GM12878 (cell line): ENCODE results near the gene KLHDC8A. TPM values are rescaled to one million over a fixed set of nuclear protein-coding genes. Genes with fewer than 3 reads are reported as not detected.

Source experiments
- ATAC-seq: fragments of 200-7000 bp; cut with Tn5 transposase; 3 replicates; pipeline ENCODE4 v1.9.1; 2020; ENCODE audit warnings: mild to moderate bottlenecking, moderate library complexity
- BruUV-seq: library from RNA; stranded (reverse); fragments of 400-500 nt; replicated peaks from 2 replicates; lab custom pipeline; 2021; lab: Mats Ljungman, UMichigan
- CTCF ChIA-PET: fragments of 300-600 bp; sonication (Branson Sonifier 250); formaldehyde crosslinking; extraction: SDS; loops from one replicate; lab custom pipeline; 2021; ENCODE audit warnings: inconsistent platforms; lab: Yijun Ruan, JAX
- POLR2A ChIA-PET: fragments of 350-600 bp; formaldehyde crosslinking; extraction: SDS; loops from one replicate; lab custom pipeline; 2021; ENCODE audit warnings: inconsistent platforms; lab: Charles Lee
- RAD21 ChIA-PET: fragments of 300-600 bp; sonication (Branson Sonifier 250); formaldehyde crosslinking; loops from one replicate; lab custom pipeline; 2023; ENCODE audit warnings: antibody characterized with exemption; ENCODE audit not compliant: unreplicated experiment; lab: Charles Lee
- SMC1A ChIA-PET: fragments of 300-600 bp; sonication (Branson Sonifier 250); formaldehyde crosslinking; loops from one replicate; lab custom pipeline; 2023; ENCODE audit not compliant: unreplicated experiment, uncharacterized antibody; lab: Charles Lee
- DNase-seq: peaks from one replicate; pipeline ENCODE4 v3.0.0-alpha.2; 2011; ENCODE audit warnings: low read depth, low spot score
- FAIRE-seq: peaks from 3 replicates; lab custom pipeline; 2011; peaks lifted over from hg19 to GRCh38; lab: Jason Lieb, UNC
- H2AFZ ChIP-seq: 2 replicates; pipeline ENCODE4 v1.6.0; 2011; ENCODE audit warnings: low read depth, low read length, control low read depth; ENCODE audit not compliant: control insufficient read depth
- H3K27ac ChIP-seq: 2 replicates; pipeline ENCODE4 v1.5.1; 2011; ENCODE audit warnings: control low read depth; ENCODE audit not compliant: control insufficient read depth, insufficient read depth
- H3K27me3 ChIP-seq, 2 experiments: replicated peaks in 1 of 2; 2 replicates each; pipeline versions ENCODE4 v1.6.0 to v1.6.1; 2011; ENCODE audit warnings: low read length in 1 of 2; ENCODE audit not compliant: control insufficient read depth in 2 of 2, insufficient read depth in 2 of 2
- H3K36me3 ChIP-seq, 2 experiments: 2 replicates each; pipeline ENCODE4 v1.5.1; 2011; ENCODE audit warnings: low read length in 1 of 2; ENCODE audit not compliant: control insufficient read depth in 2 of 2, insufficient read depth in 2 of 2
- H3K4me1 ChIP-seq: 2 replicates; pipeline ENCODE4 v1.6.1; 2011; ENCODE audit warnings: mild to moderate bottlenecking, low read length, moderate library complexity, mixed read lengths; ENCODE audit not compliant: control insufficient read depth, insufficient read depth
- H3K4me2 ChIP-seq: 2 replicates; pipeline ENCODE4 v1.6.0; 2011; ENCODE audit warnings: control low read depth; ENCODE audit not compliant: control insufficient read depth, insufficient read depth
- H3K4me3 ChIP-seq: fragments of 200-600 bp; sonication (generic); 2 replicates; pipeline ENCODE4 v1.5.1; 2016
- H3K79me2 ChIP-seq: 2 replicates; pipeline ENCODE4 v1.6.0; 2011; ENCODE audit warnings: low read length; ENCODE audit not compliant: control insufficient read depth, insufficient read depth
- H3K9ac ChIP-seq: 2 replicates; pipeline ENCODE4 v1.8.0; 2011; ENCODE audit warnings: low read length, control low read depth, mixed read lengths; ENCODE audit not compliant: control insufficient read depth, insufficient read depth
- H3K9me3 ChIP-seq: replicated peaks from 3 replicates; pipeline ENCODE4 v1.5.1; 2011; ENCODE audit warnings: mild to moderate bottlenecking, low read length; ENCODE audit not compliant: control insufficient read depth, insufficient read depth
- H4K20me1 ChIP-seq: 2 replicates; pipeline ENCODE4 v1.6.0; 2011; ENCODE audit not compliant: control insufficient read depth, insufficient read depth
- ATF3 ChIP-seq: IDR thresholded peaks from 2 replicates; pipeline ENCODE4 v1.6.1; 2011; ENCODE audit warnings: low read depth, mild to moderate bottlenecking, low read length, moderate library complexity, borderline replicate concordance; ENCODE audit errors: extremely low read depth
- EED ChIP-seq: sonication (generic); IDR thresholded peaks from 2 replicates; pipeline ENCODE4 v1.6.1; 2016; ENCODE audit warnings: antibody characterized with exemption, low read depth
- HDAC2 ChIP-seq: fragments of 200-600 bp; sonication (generic); IDR thresholded peaks from 2 replicates; pipeline ENCODE4 v1.6.1; 2017
- IKZF1 ChIP-seq: fragments of 450-650 bp; conservative IDR thresholded peaks from 2 replicates; pipeline ENCODE4 v1.6.1; 2017; ENCODE audit warnings: antibody characterized with exemption, mild to moderate bottlenecking
- RAD21 ChIP-seq: IDR thresholded peaks from 2 replicates; pipeline ENCODE4 v1.6.1; 2011; ENCODE audit warnings: mild to moderate bottlenecking, low read depth, low read length, moderate library complexity; ENCODE audit not compliant: insufficient read depth
- SMAD1 ChIP-seq: fragments of 450-650 bp; IDR thresholded peaks from 2 replicates; pipeline ENCODE4 v1.6.1; 2018; ENCODE audit warnings: mild to moderate bottlenecking, low read depth; ENCODE audit not compliant: partially characterized antibody
- ZSCAN29 ChIP-seq: fragments of 450-650 bp; IDR thresholded peaks from 2 replicates; pipeline ENCODE4 v1.6.1; 2017; ENCODE audit warnings: mild to moderate bottlenecking, moderate library complexity
- WGBS: methylation state at CpG from one replicate; pipeline ENCODE4 v1.1.6; 2016; ENCODE audit warnings: low lambda C conversion rate; ENCODE audit not compliant: insufficient replicate concordance, insufficient coverage; ENCODE audit errors: missing lambda C conversion rate; 5-methylcytosine and 5-hydroxymethylcytosine counted together
- in situ Hi-C: fragments of 300-500 bp; cut with MboI; formaldehyde crosslinking; loops from 9 replicates; pipeline ENCODE4 v1.14.3; 2018; ENCODE audit warnings: mixed read lengths
- intact Hi-C: fragments of 100-400 bp; cut with micrococcal nuclease; formaldehyde crosslinking; loops from one replicate; pipeline ENCODE4 v1.14.2; 2022; ENCODE audit not compliant: unreplicated experiment
- polyA plus RNA-seq, 11 experiments: library from polyadenylated mRNA; depleted of rRNA in 4 of 11; unstranded in 6 of 11; stranded (reverse) in 5 of 11; fragments of >200 nt; fragmentation: Nextera tagmentation in 4 of 11; fragmentation: Illumina TruSeq in 1 of 11; extraction: Ambion mirVana in 4 of 11; extraction: Trizol in 1 of 11; gene quantifications; 1 replicate in 1 of 11; 2 replicates in 10 of 11; pipeline versions ENCODE4 v1.2.1 to v1.2.3, GENCODE V29; 2011 to 2016; ENCODE audit warnings: inconsistent platforms in 2 of 11, missing spikeins in 2 of 11, low read depth in 1 of 11
- total RNA-seq, 4 experiments: library from RNA; depleted of rRNA in 3 of 4; stranded (reverse); fragments of >200 nt in 3 of 4; fragmentation: Illumina TruSeq in 1 of 4; extraction: Trizol in 1 of 4; gene quantifications; 2 replicates each; pipeline versions ENCODE4 v1.2.1 to v1.2.3, GENCODE V29; 2013 to 2021

Gene KLHDC8A
- total and polyA plus RNA-seq, 10 of the 15 experiments (the other 5 are each of a cell fraction or from before 2014, with no cell fraction given): not detected

- no peak overlapping the region for H3K9ac ChIP-seq
- no peak for DNase-seq
- CTCF ChIA-PET: interaction anchor here (1.1 to 59.5 kb wide), 8 partner anchors 8 to 114 kb away, joined by 3 to 2333 read pairs (median 16); no protein-coding TSS in a partner anchor
- H3K4me1 ChIP-seq: peaks cover 22% of the 10 kb centered on the region
- intact Hi-C loops: no loop called here
- TF ChIP-seq HDAC2 (no peak), ZSCAN29 (no peak), EED (no peak), SMAD1 (no peak), ATF3 (no peak), RAD21 (peak; percentile 14; the same call in 1 of the 2 replicates), IKZF1 (0 out of 2 replicates have a peak, but pooled peaks have one; percentile 34)
- no peak for ATAC-seq
- H3K9me3 ChIP-seq: no peaks in the 10 kb centered on the region; the same call in 2 of the 3 replicates
- in situ Hi-C loops: no loop called here
- H3K4me3 ChIP-seq: no peak overlapping the region
- no peak overlapping the region for H3K27ac ChIP-seq
- H3K4me2 ChIP-seq: no peak overlapping the region
- SMC1A ChIA-PET: interaction anchor here (0.8 to 35.1 kb wide), 8 partner anchors 8 to 89 kb away, joined by 3 to 1445 read pairs (median 4); no protein-coding TSS in a partner anchor
- H2AFZ ChIP-seq: no peak overlapping the region
- H3K79me2 ChIP-seq: no peaks in the 10 kb centered on the region
- WGBS: 21% methylated on average over 6 of the region's 7 CpGs
- H4K20me1 ChIP-seq: no peaks in the 10 kb centered on the region; the same call in 1 of the 2 replicates
- RAD21 ChIA-PET: interaction anchor here (0.8 to 23.9 kb wide), 10 partner anchors 8 to 124 kb away, joined by 3 to 892 read pairs (median 9); no protein-coding TSS in a partner anchor
- no TSS peak for BruUV-seq
- peaks cover 0 to 8% of the 10 kb centered on the region in 2 experiments; a peak in 2 of 4 replicates for H3K27me3 ChIP-seq
- no peak for FAIRE-seq
- POLR2A ChIA-PET: interaction anchor here (0.6 to 3.6 kb wide), 7 partner anchors 23 to 165 kb away, joined by 3 to 106 read pairs (median 6); no protein-coding TSS in a partner anchor
- H3K36me3 ChIP-seq: no peaks in the 10 kb centered on the region
Observed at GRCh38 chr1:205317311-205317917, 39.3 kb downstream of the KLHDC8A start.
